ENCODE measurements around the gene SIRT3.

- TF ChIP-seq CTCF (IDR thresholded peaks at IDR 0.05; ENCODE audit: insufficient read depth, low read length, poor library complexity, severe bottlenecking) (no peak), EZH2phosphoT487 (conservative IDR thresholded peaks at IDR 0.05; ENCODE audit: low read length) (no peak)
Observed at GRCh38 chr11:250274-250673, 14.1 kb upstream of the SIRT3 start.

Data from SU-DHL-6 (cell line).